Heart left ventricle (tissue), 16 donors: ENCODE measurements around the gene APMAP. TPM values are rescaled to one million over a fixed set of nuclear protein-coding genes. Genes with fewer than 3 reads are reported as not detected.

Experiments used
- ATAC-seq, 4 donors: fragments of 200-7000 bp; cut with Tn5 transposase; one replicate each; pipeline ENCODE4 v1.9.1; 2020 to 2022; ENCODE audit warnings: moderate library complexity in 4 of 4, mild to moderate bottlenecking in 3 of 4, moderate number of reproducible peaks in 1 of 4
- DNase-seq, 5 donors: peaks; one replicate each; pipeline ENCODE4 v3.0.0-alpha.2; 2020
- H3K27ac ChIP-seq, 12 donors: fragments of 200-600 bp; sonication (generic) in 4 of 12; one replicate each; pipeline versions ENCODE4 v1.5.0 to v1.8.0; 2016 to 2022; ENCODE audit warnings: mild to moderate bottlenecking in 2 of 12
- H3K27me3 ChIP-seq, 9 donors: fragments of 200-600 bp; sonication (generic) in 2 of 9; one replicate each; pipeline versions ENCODE4 v1.5.1 to v1.8.0; 2016 to 2022; ENCODE audit warnings: mild to moderate bottlenecking in 3 of 9
- H3K36me3 ChIP-seq, 9 donors: fragments of 200-600 bp; sonication (generic) in 2 of 9; one replicate each; pipeline versions ENCODE4 v1.5.0 to v1.8.0; 2018 to 2022; ENCODE audit warnings: mild to moderate bottlenecking in 2 of 9
- H3K4me1 ChIP-seq, 12 donors: fragments of 200-600 bp; sonication (generic) in 4 of 12; one replicate each; pipeline versions ENCODE4 v1.5.0 to v1.8.0; 2016 to 2022; ENCODE audit warnings: mild to moderate bottlenecking in 3 of 12
- H3K4me3 ChIP-seq, 12 donors: fragments of 200-600 bp; sonication (generic) in 4 of 12; one replicate each; pipeline versions ENCODE4 v1.5.0 to v1.8.0; 2017 to 2022; ENCODE audit warnings: mild to moderate bottlenecking in 9 of 12, moderate library complexity in 4 of 12
- H3K9me3 ChIP-seq, 12 donors: fragments of 200-600 bp; sonication (generic) in 4 of 12; one replicate each; pipeline versions ENCODE4 v1.5.0 to v1.8.0; 2016 to 2022; ENCODE audit warnings: mild to moderate bottlenecking in 1 of 12
- POLR2A ChIP-seq, 2 donors: fragments of 450-650 bp; IDR thresholded peaks; one replicate each; pipeline ENCODE4 v1.6.1; 2017; ENCODE audit warnings: antibody characterized with exemption in 2 of 2, mild to moderate bottlenecking in 2 of 2, moderate library complexity in 2 of 2
- WGBS, 4 donors: extraction: QIAGEN DNeasy Blood & Tissue Kit in 2 of 4; methylation state at CpG; one replicate each; pipeline versions ENCODE4 v1.1.5 to v1.1.7; 2013 to 2018; 5-methylcytosine and 5-hydroxymethylcytosine counted together
- intact Hi-C, 10 donors: fragments of 100-400 bp; cut with DNase I; formaldehyde crosslinking; loops; one replicate each; pipeline versions ENCODE4 v1.11.1 to v1.14.2; 2022
- polyA plus RNA-seq, 2 donors: library from polyadenylated mRNA; stranded (reverse); fragments of 200-250 nt; gene quantifications; one replicate each; pipeline ENCODE4 v1.2.3, GENCODE V29; 2013
- total RNA-seq, 9 donors: library from RNA; depleted of rRNA in 2 of 9; stranded (reverse); fragments of >200 nt in 2 of 9; fragmentation: NEBNext Ultra II Directional in 3 of 9; extraction: Animal tissue kit (Norgen Biotek cat#: 25700) in 3 of 9; gene quantifications; one replicate each; pipeline versions ENCODE4 v1.1.0 to v1.2.4, GENCODE V29; 2016 to 2023
- TF ChIP-seq, protein P1 (sequence below), 12 donors: fragments of 200-600 bp; sonication (generic) in 4 of 12; IDR thresholded peaks; one replicate each; pipeline versions ENCODE4 v1.5.0 to v1.8.0; 2018 to 2022; ENCODE audit warnings: antibody characterized with exemption in 12 of 12, mild to moderate bottlenecking in 5 of 12
- donor health status: ischemic (EF 13 %, LVEDD 7.1; RV severe dilation, severe dysfunction).
- donor health status: healthy with polysubstance abuse.
- donor health status: DM: no; HTN: yes; CAD: no.
- donor health status: DM: no; HTN: no; CAD: no.
- donor health status: ischemic (EF 25% LVEDD 6.9; RV normal size, moderate dysfunction).
- donor health status: ischemic (EF 25% LVEDD 5.7; RV mildly dilated, moderate dysfunction).
- donor health status: healthy.
- donor health status: DM: yes; HTN: yes; CAD: no.
- donor health status: ischemic (EF 35%, LVEDD 5.7; RV mildly dilated, moderate dysfunction).
- donor health status: nonischemic (EF 11% LVEDD 7.7; RV severe dilation, severe dysfunction).
- donor health status: DM: yes; HTN: yes; CAD: no.
- donor health status: PGD.
- donor health status: ischemic (EF 29% LVEDD 5.4; RV normal size, mild dysfunction).
- donor health status: nonischemic (EF 23%, LVEDD 6.1; RV moderate dilation, normal function).

The APMAP gene
- total and polyA plus RNA-seq, 11 donors, result 16.2 to 61.3 (median 31.9) TPM

DNA sequence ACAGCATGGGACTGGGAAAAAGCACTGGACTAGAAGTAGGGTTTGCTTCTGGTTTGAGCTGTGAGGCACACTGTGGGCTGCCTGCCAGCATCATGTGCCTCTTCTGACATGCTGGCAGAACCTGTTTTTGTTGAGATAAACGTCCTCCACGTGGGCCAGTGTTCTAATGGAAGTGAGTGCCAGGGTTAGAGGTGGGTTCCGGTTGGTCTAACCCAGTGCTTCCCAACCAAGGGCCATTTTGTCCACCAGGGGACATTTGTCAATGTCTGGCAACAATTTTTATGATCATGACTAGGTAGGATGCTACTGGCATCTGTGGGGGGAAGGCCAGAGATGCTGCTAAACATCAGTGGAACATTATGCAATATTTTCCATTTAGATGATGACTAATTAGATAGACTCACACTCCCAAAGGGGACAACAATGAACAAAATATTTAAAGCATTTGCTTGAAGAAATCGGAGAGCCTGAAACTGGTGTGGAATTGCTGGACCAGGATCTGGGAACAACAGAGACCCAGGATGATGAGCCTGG is 7.8 kb upstream of the APMAP start:
- Histone ChIP-seq H3K4me1 (peaks cover 0 to 57% (median 19%) of the 10 kb centered on the region in 12 donors), H3K4me3 (no peak overlapping the region), H3K27ac (peak overlapping the region; percentile 50 to 96 (median 76)), H3K9me3 (peaks cover 0 to 2% (median 0%) of the 10 kb centered on the region in 12 donors), H3K27me3 (no peaks in the 10 kb centered on the region), H3K36me3 (peaks cover 0 to 22% (median 7%) of the 10 kb centered on the region in 9 donors)
- intact Hi-C loops, result no loop called here
- TF ChIP-seq POLR2A (IDR thresholded peaks at IDR 0.05), result no peak
- TF ChIP-seq, protein P1, sequence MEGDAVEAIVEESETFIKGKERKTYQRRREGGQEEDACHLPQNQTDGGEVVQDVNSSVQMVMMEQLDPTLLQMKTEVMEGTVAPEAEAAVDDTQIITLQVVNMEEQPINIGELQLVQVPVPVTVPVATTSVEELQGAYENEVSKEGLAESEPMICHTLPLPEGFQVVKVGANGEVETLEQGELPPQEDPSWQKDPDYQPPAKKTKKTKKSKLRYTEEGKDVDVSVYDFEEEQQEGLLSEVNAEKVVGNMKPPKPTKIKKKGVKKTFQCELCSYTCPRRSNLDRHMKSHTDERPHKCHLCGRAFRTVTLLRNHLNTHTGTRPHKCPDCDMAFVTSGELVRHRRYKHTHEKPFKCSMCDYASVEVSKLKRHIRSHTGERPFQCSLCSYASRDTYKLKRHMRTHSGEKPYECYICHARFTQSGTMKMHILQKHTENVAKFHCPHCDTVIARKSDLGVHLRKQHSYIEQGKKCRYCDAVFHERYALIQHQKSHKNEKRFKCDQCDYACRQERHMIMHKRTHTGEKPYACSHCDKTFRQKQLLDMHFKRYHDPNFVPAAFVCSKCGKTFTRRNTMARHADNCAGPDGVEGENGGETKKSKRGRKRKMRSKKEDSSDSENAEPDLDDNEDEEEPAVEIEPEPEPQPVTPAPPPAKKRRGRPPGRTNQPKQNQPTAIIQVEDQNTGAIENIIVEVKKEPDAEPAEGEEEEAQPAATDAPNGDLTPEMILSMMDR (IDR thresholded peaks at IDR 0.05), result peak in 2 of 12 donors; percentile 13
- 25 to 37% (median 31%) methylated on average over 4 of the region's 4 CpGs for WGBS, 4 donors
- ATAC-seq, result peak; percentile 10 to 62 (median 42)
- peak in 4 of 5 donors; percentile 53 to 86 (median 70) for DNase-seq

DNA sequence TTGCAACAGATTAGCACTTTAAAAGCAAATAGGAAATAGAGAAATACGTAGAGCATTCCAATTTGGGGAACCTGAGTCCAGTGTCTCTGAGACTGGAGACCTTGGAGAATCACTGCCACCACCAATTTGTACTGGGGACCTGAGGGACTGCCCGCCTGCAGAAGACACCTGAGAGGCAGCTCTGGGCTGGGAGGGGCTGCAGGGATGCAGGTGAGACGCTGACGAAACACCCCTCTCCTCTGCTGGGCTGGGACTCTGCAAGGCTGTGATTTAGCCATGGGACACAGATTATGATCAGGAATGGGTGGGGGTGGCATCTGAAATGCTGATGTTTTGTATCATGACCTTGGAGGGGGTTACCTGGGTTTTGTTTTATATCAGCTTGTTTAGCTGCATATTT is 7.0 kb upstream of the APMAP start:
- peak in 2 of 5 donors; percentile 12 to 15 for DNase-seq
- Histone ChIP-seq H3K36me3 (peaks cover 0 to 21% (median 5%) of the 10 kb centered on the region in 9 donors), H3K4me3 (no peak overlapping the region), H3K27me3 (no peaks in the 10 kb centered on the region), H3K27ac (peak overlapping the region; percentile 61 to 96 (median 76)), H3K4me1 (peaks cover 0 to 58% (median 21%) of the 10 kb centered on the region in 12 donors), H3K9me3 (peaks cover 0 to 2% (median 0%) of the 10 kb centered on the region in 12 donors)
- TF ChIP-seq POLR2A (IDR thresholded peaks at IDR 0.05), result no peak
- ATAC-seq, result no peak
- WGBS, 4 donors, result 88 to 95% (median 93%) methylated on average over 4 of the region's 4 CpGs
- intact Hi-C loops, result loop anchor here in 8 of 10 donors (5.0 to 10.0 kb wide), 8 partner anchors 33 to 405 kb away; partner anchors contain the start of genes PYGB (in 2 of the 8) and GINS1 (in 1 of the 8)

DNA sequence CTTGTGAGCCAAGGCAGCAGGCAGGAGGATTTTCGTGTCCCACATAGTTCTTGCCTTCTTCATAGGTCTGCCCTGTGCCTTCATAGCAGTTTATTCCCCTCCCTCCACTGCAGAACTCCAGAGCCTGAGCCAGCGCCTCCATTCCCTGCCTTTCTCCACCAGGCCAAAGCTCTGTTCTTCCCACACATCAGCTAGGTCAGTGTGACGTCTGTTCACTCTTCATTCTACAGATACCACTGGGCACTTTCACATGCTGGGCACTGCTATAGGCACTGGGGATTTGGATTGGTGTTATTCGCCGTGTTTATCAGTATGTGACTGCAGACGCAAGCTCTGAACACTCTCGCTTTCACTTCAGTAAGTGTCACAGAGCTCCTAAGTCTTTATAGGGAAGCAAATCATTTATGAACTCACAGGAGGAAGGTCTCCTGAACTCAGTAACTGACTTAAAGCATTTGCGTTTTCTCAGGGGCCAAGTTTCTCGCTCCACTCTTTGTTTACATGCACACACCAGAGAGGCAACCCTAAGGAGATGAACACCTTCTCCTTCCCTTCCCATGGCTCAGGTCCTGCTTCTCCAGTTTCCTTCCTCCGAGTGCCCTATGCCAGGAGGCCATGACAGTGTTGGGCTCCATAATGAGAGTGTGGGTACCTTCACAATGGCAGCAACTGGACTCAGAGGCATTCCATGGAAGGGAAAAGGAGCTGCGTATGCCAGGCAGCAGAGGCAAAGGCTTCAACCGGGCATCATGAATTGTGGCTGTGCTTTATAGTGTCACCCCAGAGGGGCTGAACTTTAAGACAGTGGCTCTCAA is 6.3 kb upstream of the APMAP start:
- peak overlapping the region; percentile 61 to 96 (median 76) for H3K27ac ChIP-seq
- DNase-seq (peak in 3 of 5 donors; percentile 17 to 53 (median 47)), ATAC-seq (peak; percentile 59 to 85 (median 69))
- WGBS, 4 donors, result 55 to 67% (median 58%) methylated on average over 12 of the region's 12 CpGs
- H3K4me1 ChIP-seq, result peaks cover 0 to 65% (median 25%) of the 10 kb centered on the region in 12 donors
- intact Hi-C loops, result loop anchor here in 8 of 10 donors (5.0 to 10.0 kb wide), 8 partner anchors 33 to 406 kb away; partner anchors contain the start of genes PYGB (in 2 of the 8) and GINS1 (in 1 of the 8)
- peaks cover 0 to 14% (median 0%) of the 10 kb centered on the region in 9 donors for H3K36me3 ChIP-seq
- TF ChIP-seq, protein P1 (IDR thresholded peaks at IDR 0.05), result no peak
- TF ChIP-seq POLR2A (IDR thresholded peaks at IDR 0.05), result no peak
- H3K27me3 ChIP-seq, result no peaks in the 10 kb centered on the region
- no peak overlapping the region for H3K4me3 ChIP-seq
- peaks cover 0 to 2% (median 0%) of the 10 kb centered on the region in 12 donors for H3K9me3 ChIP-seq

DNA sequence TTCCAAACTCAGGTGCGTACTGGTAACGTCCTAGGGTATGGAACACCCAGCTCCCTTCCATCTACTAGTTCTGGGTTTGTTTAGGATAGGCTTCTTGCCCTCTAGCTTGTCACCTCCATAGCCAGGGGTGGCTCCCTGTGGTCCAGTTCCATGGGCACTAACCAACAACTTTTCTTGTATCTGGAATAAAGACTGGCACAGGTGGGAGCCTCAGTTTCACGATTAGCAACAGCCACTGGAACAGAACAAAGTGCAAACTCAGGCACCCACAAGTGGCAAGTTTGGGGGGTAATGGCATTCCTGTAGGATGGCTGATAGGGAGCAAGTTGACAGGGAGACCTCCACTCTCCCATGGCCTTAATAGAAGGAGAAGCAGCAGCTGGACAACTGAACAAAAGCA is 5.6 kb upstream of the APMAP start:
- intact Hi-C loops, result loop anchor here in 8 of 10 donors (5.0 to 10.0 kb wide), 8 partner anchors 34 to 407 kb away; partner anchors contain the start of genes PYGB (in 2 of the 8) and GINS1 (in 1 of the 8)
- TF ChIP-seq, protein P1 (IDR thresholded peaks at IDR 0.05), result no peak
- no peak for TF ChIP-seq POLR2A (IDR thresholded peaks at IDR 0.05)

More for the DNA sequence above, 5.6 kb upstream of the APMAP start:
- Histone ChIP-seq H3K4me3 (no peak overlapping the region), H3K9me3 (peaks cover 0 to 2% (median 0%) of the 10 kb centered on the region in 12 donors), H3K4me1 (peaks cover 0 to 73% (median 32%) of the 10 kb centered on the region in 12 donors), H3K27ac (peak overlapping the region; percentile 61 to 96 (median 76)), H3K27me3 (no peaks in the 10 kb centered on the region), H3K36me3 (peaks cover 0 to 8% (median 0%) of the 10 kb centered on the region in 9 donors)
- peak in 2 of 5 donors; percentile 10 to 13 for DNase-seq
- ATAC-seq, result no peak
- WGBS, 4 donors, result 65 to 87% (median 86%) methylated on average over 3 of the region's 3 CpGs
